ENCODE data around the gene GMDS. TPM values are rescaled to one million over a fixed set of nuclear protein-coding genes. Genes with fewer than 3 reads are reported as not detected.

Gene GMDS
- polyA plus RNA-seq, 1 of the 3 experiments (the other 2 are of a cell fraction): 12.3 TPM

- no peaks in the 10 kb centered on the region for H3K36me3 ChIP-seq (replicated peaks in 1 of 2; ENCODE audit: control insufficient read depth in 1 of 2, insufficient read depth in 2 of 2, low read length in 1 of 2)
- 93% methylated on average over 16 of the region's 16 CpGs for WGBS (ENCODE audit: low lambda C conversion rate)
- H3K9me3 ChIP-seq: no peaks in the 10 kb centered on the region
- H2AFZ ChIP-seq (ENCODE audit: low read depth): no peak overlapping the region
- no peak overlapping the region for H3K4me2 ChIP-seq
- H3K4me1 ChIP-seq (ENCODE audit: control insufficient read depth in 1 of 2, insufficient read depth in 2 of 2, low read depth in 1 of 2, low read length in 1 of 2): no peaks in the 10 kb centered on the region
- H3K27me3 ChIP-seq (ENCODE audit: insufficient read depth): no peaks in the 10 kb centered on the region
- ChIA-PET CTCF (interaction anchor here (0.8 kb wide), 1 partner anchor 16 kb away, joined by 3 read pairs; no protein-coding TSS in a partner anchor), POLR2A (no interaction called here)
- H3K9me2 ChIP-seq: no peaks in the 10 kb centered on the region
- TF ChIP-seq FOXJ3 (CRISPR knock-in tag; IDR thresholded peaks at IDR 0.05) (no peak), RCOR1 (IDR thresholded peaks at IDR 0.05; ENCODE audit: low read length) (no peak), MXI1 (IDR thresholded peaks at IDR 0.05; ENCODE audit: low read depth, low read length) (no peak), PBX3 (IDR thresholded peaks at IDR 0.05) (no peak), NFIC (IDR thresholded peaks at IDR 0.05; ENCODE audit: borderline replicate concordance) (no peak), SMC3 (IDR thresholded peaks at IDR 0.05; ENCODE audit: low read depth, low read length) (no peak), JUND (IDR thresholded peaks at IDR 0.05) (no peak), GATA2 (CRISPR knock-in tag; IDR thresholded peaks at IDR 0.05) (no peak), RFX5 (IDR thresholded peaks at IDR 0.05; ENCODE audit: low read length) (no peak)
- H3K79me2 ChIP-seq (ENCODE audit: insufficient read depth): no peaks in the 10 kb centered on the region
- no peaks in the 10 kb centered on the region for H3F3A ChIP-seq (replicated peaks; ENCODE audit: insufficient read depth)
- H3K4me3 ChIP-seq (ENCODE audit: low read depth in 2 of 2, low read length in 1 of 2): no peak overlapping the region
- H3K9ac ChIP-seq: no peak overlapping the region
- H3K27ac ChIP-seq (ENCODE audit: low read depth in 2 of 2, low read length in 1 of 2): no peak overlapping the region
- H4K20me1 ChIP-seq (ENCODE audit: insufficient read depth): no peaks in the 10 kb centered on the region
- no peak for DNase-seq
Measured at GRCh38 chr6:2141644-2142290, 103.6 kb downstream of the GMDS start.

GRCh38 chr6:2140438-2141128 is 104.8 kb downstream of the GMDS start:
- no peak overlapping the region for H3K9ac ChIP-seq
- ChIA-PET CTCF (interaction anchor here (0.8 to 1.2 kb wide), 3 partner anchors 14 to 544 kb away, joined by 3 read pairs; no protein-coding TSS in a partner anchor), POLR2A (no interaction called here)

GRCh38 chr6:2135401-2135800 is 110.0 kb downstream of the GMDS start:
- H3K27ac ChIP-seq (ENCODE audit: low read depth in 2 of 2, low read length in 1 of 2): no peak overlapping the region
- no peaks in the 10 kb centered on the region for H3K9me2 ChIP-seq
- ChIA-PET CTCF (no interaction called here), POLR2A (no interaction called here)
- DNase-seq: no peak
- H3K79me2 ChIP-seq (ENCODE audit: insufficient read depth): no peaks in the 10 kb centered on the region
- H3K4me1 ChIP-seq (ENCODE audit: control insufficient read depth in 1 of 2, insufficient read depth in 2 of 2, low read depth in 1 of 2, low read length in 1 of 2): peaks cover 0 to 8% of the 10 kb centered on the region in 2 experiments; a peak in 3 of 4 replicates
- TF ChIP-seq JUND (IDR thresholded peaks at IDR 0.05): no peak
- H4K20me1 ChIP-seq (ENCODE audit: insufficient read depth): no peaks in the 10 kb centered on the region
- no peak overlapping the region for H3K4me2 ChIP-seq
- H2AFZ ChIP-seq (ENCODE audit: low read depth): no peak overlapping the region
- H3K36me3 ChIP-seq (replicated peaks in 1 of 2; ENCODE audit: control insufficient read depth in 1 of 2, insufficient read depth in 2 of 2, low read length in 1 of 2): no peaks in the 10 kb centered on the region
- no peaks in the 10 kb centered on the region for H3F3A ChIP-seq (replicated peaks; ENCODE audit: insufficient read depth)
- no peaks in the 10 kb centered on the region for H3K9me3 ChIP-seq
- H3K9ac ChIP-seq: no peak overlapping the region
- WGBS (ENCODE audit: low lambda C conversion rate): 91% methylated on average over 2 of the region's 2 CpGs
- no peaks in the 10 kb centered on the region for H3K27me3 ChIP-seq (ENCODE audit: insufficient read depth)
- H3K4me3 ChIP-seq (ENCODE audit: low read depth in 2 of 2, low read length in 1 of 2): no peak overlapping the region

More at GRCh38 chr6:2140438-2141128, 104.8 kb downstream of the GMDS start:
- Histone ChIP-seq H3K27ac (ENCODE audit: low read depth in 2 of 2, low read length in 1 of 2) (no peak overlapping the region), H3K36me3 (replicated peaks in 1 of 2; ENCODE audit: control insufficient read depth in 1 of 2, insufficient read depth in 2 of 2, low read length in 1 of 2) (no peaks in the 10 kb centered on the region), H3K27me3 (ENCODE audit: insufficient read depth) (no peaks in the 10 kb centered on the region), H3K4me1 (ENCODE audit: control insufficient read depth in 1 of 2, insufficient read depth in 2 of 2, low read depth in 1 of 2, low read length in 1 of 2) (no peaks in the 10 kb centered on the region), H3K79me2 (ENCODE audit: insufficient read depth) (no peaks in the 10 kb centered on the region), H4K20me1 (ENCODE audit: insufficient read depth) (no peaks in the 10 kb centered on the region), H3K4me3 (ENCODE audit: low read depth in 2 of 2, low read length in 1 of 2) (no peak overlapping the region), H3F3A (replicated peaks; ENCODE audit: insufficient read depth) (no peaks in the 10 kb centered on the region), H2AFZ (ENCODE audit: low read depth) (no peak overlapping the region), H3K4me2 (no peak overlapping the region), H3K9me2 (no peaks in the 10 kb centered on the region), H3K9me3 (no peaks in the 10 kb centered on the region)
- TF ChIP-seq TCF12 (IDR thresholded peaks at IDR 0.05): no peak
- no peak for TF ChIP-seq RFX5 (IDR thresholded peaks at IDR 0.05; ENCODE audit: low read length)
- no peak for TF ChIP-seq MXI1 (IDR thresholded peaks at IDR 0.05; ENCODE audit: low read depth, low read length)
- 94% methylated on average over 6 of the region's 6 CpGs for WGBS (ENCODE audit: low lambda C conversion rate)
- no peak for DNase-seq

Measured in SK-N-SH (cell line).